Inflammatory macrophage treated with lipopolysaccharide for 4 hours (primary cell): Measurements from ENCODE around the gene MGST3.
"Not testable (repeated sequence)": the region's sequence is repeated elsewhere in the genome, so short reads cannot be mapped to it uniquely, and the experiment has no call there.

Experiments
- DNase-seq: peaks from one replicate; pipeline ENCODE4 v3.0.0-alpha.2; 2020

The MGST3 gene

DNA sequence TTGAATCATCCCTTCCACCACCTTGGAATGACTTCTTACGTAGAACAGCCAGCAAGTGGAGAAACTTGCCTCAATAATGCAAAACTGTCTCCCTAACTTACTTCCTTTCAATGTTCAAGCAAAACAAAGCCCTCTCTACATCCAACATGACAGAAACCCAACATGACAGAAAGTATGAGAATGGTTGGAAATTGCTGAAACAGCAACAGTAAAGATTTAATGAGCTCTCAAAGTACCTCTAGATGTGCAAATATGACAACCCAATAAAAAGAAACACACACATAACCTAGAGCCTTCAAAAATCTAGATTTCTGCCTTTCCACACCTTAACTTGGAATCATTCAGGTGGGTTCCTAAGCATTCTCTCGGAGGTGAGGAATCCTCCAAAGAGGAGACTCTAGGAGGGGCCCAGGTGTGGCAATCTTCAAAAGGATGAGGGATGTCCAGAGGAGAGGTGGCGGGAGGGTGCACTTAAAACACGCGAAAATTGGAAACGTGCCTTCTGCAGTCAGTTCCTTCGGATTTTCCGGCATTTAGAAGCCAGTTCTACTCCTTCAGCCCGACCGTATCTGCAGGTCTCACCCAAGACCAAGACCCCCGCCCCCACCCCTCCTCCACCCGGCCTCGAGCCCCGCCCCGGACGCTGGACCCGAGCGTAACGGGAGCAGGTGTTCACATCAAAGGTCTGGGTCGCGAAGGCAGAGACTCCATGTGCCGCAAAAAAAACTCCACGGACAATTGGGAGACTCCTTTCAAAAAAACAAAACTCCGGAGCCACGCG lies 996 bp upstream of the MGST3 start:
- DNase-seq: no peak

DNA sequence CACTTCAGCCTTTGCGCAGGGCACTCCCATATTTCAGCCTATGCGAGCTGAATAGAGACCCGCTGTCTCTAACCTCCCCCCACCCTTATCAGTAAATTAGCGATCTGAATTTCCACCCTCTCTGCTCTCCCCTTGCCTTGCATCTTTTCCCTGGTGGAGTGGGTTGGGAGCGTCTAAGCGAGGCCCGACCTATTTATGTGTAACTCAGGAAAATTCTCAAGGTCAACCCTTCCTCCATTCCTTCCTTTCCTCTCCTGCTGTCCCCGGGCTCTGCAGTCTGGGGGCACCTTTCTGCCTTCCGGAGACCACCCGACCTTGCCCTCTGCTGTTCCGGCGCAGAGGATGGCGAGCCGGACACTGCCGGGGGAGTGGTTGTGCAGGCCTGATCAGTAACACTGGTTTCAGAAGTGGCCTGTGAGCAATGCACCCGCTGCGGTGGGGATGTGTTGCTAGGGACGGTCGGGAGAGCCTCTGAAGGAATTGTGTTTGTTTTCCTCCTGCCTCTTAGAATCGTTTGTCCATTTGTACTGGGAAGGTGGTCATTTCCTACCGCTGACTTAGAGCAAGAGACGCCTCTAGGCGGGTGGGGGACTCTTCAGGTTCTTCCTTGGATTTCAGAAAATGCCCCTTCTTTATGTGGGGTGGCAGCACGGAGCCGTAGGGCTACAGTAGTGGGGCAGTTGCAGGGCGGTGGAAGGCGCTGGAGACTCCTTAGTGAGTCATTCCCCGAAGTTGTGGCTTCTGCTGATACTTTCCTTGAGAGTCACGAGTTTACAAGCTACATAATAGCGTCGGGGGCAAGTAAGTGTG lies 513 bp downstream of the MGST3 start:
- peak; percentile 85 for DNase-seq

DNA sequence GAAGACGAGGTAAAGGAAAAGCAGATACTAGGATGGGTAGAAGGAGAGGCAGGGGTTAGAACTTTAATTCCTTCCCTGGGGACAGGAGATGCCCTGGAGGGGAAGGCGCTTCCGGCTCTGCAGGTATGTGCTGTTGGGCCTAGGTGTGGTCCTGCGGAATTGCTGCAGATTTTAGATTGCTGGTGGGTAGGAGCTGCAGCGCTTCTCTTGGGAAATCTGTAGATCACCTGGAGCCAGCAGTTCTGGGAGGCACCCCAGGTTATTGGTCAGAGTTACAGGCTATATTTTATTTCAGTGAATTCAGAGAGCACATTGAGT lies 1.1 kb downstream of the MGST3 start:
- DNase-seq: no peak

DNA sequence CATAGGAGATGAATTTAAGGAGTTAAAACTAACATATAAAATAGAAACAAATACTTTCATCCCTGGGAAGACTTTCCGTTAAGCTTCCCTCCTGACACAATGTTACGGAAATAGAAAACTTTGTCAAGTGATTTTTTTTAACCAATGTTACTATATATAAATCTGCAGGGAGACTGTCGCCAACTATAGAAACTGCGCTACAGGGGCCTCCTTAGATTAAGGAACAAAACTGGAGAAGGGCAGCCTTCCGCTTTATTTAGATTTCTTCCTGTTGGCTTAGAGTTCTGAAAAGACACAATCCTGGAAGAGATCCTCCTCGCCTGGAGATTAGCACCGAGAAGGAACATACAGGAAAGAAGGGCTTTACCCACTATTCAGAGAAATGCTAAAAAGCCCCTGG lies 1.5 kb downstream of the MGST3 start:
- peak; percentile 62 for DNase-seq

GRCh38 chr1:165633614-165634013 lies 2.6 kb downstream of the MGST3 start:
- DNase-seq: peak; percentile 87

GRCh38 chr1:165634154-165634921 lies 3.3 kb downstream of the MGST3 start:
- no peak for DNase-seq

DNA sequence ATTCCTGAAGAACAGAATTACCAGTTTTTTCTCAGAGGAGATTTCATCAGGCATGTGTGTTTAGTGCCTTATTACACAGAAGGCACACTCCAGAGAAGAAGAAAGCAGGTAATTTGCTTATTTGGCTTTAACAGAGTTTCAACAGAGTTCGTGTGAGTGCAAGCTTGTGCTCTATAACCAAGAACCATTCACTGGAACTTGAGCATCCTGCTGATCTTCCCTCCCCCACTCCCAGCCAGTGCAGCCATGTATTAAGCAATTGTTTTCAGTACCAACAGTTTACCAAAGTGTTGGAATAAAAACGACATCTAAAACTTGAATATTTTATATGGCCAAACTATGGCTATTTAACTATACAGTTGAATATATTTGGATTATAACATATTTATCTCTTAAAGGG lies 4.3 kb downstream of the MGST3 start:
- DNase-seq: no peak

GRCh38 chr1:165635823-165636222 lies 4.8 kb downstream of the MGST3 start:
- DNase-seq: no peak

- DNase-seq: no peak
Measured at GRCh38 chr1:165637427-165637826, 6.4 kb downstream of the MGST3 start.

GRCh38 chr1:165638211-165638610 lies 7.2 kb downstream of the MGST3 start:
- not testable (repeated sequence) for DNase-seq

GRCh38 chr1:165639821-165640623 lies 9.0 kb downstream of the MGST3 start:
- DNase-seq: no peak

DNA sequence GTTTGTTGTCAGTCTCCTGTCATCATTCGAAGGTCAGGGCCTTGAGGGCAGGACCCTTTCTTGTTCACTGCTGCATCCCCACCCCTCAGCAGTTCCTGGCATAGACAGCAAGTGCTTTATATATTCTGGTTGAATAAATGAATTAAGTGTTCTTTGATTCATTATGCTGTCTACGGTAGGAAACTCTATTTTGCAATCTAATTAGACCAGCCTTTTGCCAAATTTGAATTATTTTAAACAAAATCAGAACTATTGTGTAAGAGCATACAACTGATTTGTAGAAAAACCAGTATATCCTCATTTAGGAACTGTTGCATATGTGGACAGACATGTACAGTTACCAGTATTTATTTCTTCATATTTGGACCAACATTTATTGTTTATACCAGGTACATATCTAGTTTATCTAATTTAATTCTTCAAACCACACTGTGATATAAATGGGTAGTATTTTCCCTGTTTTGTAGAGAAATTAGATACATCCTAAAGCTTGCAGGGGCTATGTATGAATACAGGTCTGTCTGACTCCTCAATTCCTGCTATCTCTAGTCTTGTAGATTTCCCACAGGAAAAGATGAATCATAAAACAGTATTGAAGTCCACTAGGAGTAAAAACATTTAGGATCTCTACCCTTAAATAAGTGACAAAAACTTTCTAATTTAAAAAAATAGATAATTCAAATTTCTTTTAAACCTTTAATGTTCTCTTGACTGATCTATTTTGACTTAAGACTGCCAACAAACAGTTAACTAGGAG lies 10.4 kb downstream of the MGST3 start:
- DNase-seq: no peak

DNA sequence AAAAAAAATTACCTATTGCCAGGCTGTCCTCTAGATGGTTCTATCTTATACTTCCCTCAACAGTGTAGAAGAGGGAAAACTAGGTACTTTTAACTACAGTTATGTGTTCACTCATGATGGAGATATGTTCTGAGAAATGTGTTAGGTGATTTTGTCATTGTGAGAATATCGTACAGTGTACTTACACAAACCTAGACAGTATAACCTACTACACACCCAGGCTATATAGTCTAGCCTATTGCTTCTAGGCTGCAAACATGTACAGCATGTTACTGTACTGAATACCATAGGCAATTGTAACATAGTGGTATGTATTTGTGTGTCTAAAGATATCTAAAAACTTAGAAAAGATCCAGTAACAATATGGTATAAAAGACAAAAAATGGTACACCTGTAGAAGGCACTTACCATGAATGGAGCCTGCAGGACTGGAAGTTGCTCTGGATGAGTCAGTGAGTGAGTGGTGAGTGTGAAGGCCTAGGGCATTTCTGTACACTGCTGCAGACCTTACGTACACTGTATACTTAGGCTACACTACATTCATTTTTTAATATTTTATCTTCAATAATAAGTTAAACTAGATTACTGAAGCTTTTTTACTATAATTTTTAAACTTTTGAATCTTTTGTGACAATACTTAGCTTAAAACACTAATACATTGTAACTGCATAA lies 13.2 kb downstream of the MGST3 start:
- no peak for DNase-seq

GRCh38 chr1:165645654-165646366 lies 14.8 kb downstream of the MGST3 start:
- DNase-seq: no peak

GRCh38 chr1:165647517-165647916 lies 16.5 kb downstream of the MGST3 start:
- no peak for DNase-seq

DNA sequence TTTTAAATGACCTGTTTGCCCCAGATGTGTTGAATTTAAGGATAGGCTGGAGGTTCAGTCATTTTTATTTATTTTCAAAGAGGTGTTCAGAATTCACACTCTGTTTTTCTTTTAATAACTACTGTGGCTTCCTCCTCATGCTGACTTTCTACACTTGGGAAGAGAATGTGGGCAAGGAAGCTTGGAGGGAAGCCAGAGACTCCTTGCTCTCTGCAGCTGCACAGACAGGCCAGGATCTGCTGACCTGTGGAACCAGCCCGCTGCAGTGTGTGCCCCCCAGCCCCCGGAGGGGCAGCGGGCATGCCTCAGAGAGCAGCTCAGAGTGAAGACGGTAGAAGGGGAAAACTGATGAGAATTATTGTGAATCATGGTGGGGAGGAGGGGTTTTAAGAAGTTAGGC lies 16.9 kb downstream of the MGST3 start:
- DNase-seq: no peak

GRCh38 chr1:165648919-165649572 lies 18.0 kb downstream of the MGST3 start:
- no peak for DNase-seq

DNA sequence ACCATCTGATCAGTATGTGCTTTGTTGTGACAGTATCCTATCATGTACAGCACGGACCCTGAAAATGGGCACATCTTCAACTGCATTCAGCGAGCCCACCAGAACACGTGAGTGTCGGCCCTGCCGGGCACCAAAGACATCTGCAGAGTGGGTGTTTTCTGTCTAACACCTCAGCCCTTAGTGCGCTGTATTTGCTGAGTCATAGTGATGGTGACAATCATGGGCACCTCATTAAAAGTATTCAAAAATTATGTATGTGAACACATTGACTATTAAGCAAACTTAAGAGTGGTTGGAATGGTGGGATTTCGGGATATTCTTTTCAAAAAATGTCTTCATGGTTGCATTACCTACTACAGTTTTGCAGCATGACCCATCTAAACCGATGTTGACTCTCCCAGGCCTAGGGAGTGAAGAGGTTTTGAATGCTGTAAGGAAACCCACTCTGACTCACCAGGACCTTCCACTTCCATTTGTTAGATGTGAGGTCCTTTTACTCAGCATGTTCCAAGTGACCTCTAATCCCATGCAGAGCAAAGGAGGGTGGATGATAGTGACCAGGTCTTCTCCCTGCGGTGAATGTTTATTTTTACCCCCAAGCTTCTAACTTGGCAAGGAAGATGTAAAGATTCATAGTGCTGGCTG lies 20.1 kb downstream of the MGST3 start:
- DNase-seq: no peak

DNA sequence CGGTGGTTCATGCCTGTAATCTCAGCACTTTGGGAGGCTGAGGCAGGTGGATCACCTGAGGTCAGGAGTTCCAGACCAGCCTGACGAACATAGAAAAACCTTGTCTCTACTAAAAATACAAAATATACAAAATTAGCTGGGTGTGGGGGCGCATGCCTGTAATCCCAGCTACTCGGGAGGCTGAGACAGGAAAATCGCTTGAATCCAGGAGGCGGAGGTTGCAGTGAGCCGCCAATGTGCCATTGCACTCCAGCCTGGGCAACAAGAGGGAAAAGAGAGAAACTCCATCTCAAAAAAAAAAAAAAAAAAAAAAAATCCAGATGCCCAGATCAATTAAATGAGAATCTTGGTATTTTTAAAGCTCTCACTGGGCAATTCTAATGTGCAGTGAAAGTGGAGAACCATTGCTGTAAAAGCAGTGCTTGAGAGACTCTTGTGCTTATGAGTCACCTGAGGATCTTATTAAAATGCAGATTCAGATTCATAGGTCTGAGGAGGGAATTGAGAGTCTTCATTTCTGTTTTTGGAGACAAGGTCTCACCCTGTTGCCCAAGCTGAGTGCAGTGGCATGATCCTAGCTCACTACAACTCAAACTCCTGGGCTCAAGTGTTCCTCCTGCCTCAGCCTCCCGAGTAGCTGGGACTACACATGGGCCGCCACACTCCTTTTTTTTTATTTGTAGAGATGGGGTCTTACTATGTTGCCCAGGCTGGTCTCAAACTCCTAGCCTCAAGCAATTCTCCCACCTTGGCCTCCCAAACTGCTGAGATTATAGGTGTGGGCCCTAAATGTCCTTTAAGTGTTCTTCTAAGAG lies 27.9 kb downstream of the MGST3 start:
- DNase-seq: not testable (repeated sequence)
